Measurements from ENCODE around the gene VSIG2. TPM values are rescaled to one million over a fixed set of nuclear protein-coding genes. Genes with fewer than 3 reads are reported as not detected.

Gene VSIG2
- total RNA-seq, 2 experiments from 2014 or later = 0.25 TPM; not detected in 1

GRCh38 chr11:124700028-124700427 is 52.0 kb downstream of the VSIG2 start:
- POLR2A ChIA-PET = no interaction called here
- CTCF ChIA-PET = interaction anchor here (1.1 kb wide), 1 partner anchor 40 kb away, joined by 3 read pairs; the partner anchor contains the start of gene NRGN

DNA sequence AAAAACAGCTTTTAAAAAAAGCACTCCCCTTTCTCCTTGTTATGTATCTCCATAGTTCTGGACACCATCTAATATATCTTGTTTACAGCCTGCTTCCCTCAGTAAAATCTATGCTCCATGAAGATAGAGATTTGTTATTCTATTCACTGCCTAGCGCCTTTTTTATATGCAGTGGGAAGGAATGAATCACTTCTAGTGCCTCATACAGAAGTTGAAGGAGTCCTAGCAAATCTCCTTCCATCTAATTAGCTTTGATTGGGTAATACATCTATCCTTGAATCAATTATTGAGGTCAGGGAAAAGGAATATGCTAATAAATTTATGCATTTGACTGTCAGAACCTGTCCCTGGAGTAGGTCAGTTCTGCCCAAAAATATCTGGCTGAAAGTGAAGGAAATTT is 52.5 kb downstream of the VSIG2 start:
- CTCF ChIA-PET = interaction anchor here (0.6 kb wide), 1 partner anchor 808 kb away, joined by 3 read pairs; no protein-coding TSS in a partner anchor
- POLR2A ChIA-PET = no interaction called here

Other genes starting within 250 kb of the VSIG2 start
- gene OR8B12, start 208.6 kb downstream of the VSIG2 start, total RNA-seq = not detected
- gene OR8A1, start 182.3 kb downstream of the VSIG2 start, total RNA-seq = not detected
- gene PANX3, start 140.8 kb downstream of the VSIG2 start, total RNA-seq = not detected
- 10 to 100 TPM; 40.6 to 40.7 TPM for gene TBRG1, start 129.4 kb downstream of the VSIG2 start, total RNA-seq
- gene SIAE, start 78.5 kb downstream of the VSIG2 start, total RNA-seq = 1 to 10 TPM; 4.8 to 5.4 TPM
- 1 to 10 TPM; 3.8 to 4.3 TPM for gene SPA17, start 78.4 kb downstream of the VSIG2 start, total RNA-seq
- gene NRGN, start 12.3 kb downstream of the VSIG2 start, total RNA-seq = 1 to 10 TPM; 6.4 to 6.7 TPM
- gene ESAM, start 10.0 kb upstream of the VSIG2 start, total RNA-seq = under 1 TPM; 0.94 to 0.95 TPM
- gene MSANTD2, start 48.2 kb upstream of the VSIG2 start, total RNA-seq = 10 to 100 TPM in 1 of 2 experiments, 1 to 10 TPM in 1; 9.3 to 12.0 TPM
- 10 to 100 TPM; 10.3 to 11.8 TPM for gene ROBO3, start 113.2 kb upstream of the VSIG2 start, total RNA-seq
- gene ROBO4, start 145.6 kb upstream of the VSIG2 start, total RNA-seq = not detected
- not detected for gene HEPN1, start 167.0 kb upstream of the VSIG2 start, total RNA-seq
- not detected for gene HEPACAM, start 183.8 kb upstream of the VSIG2 start, total RNA-seq
- 1 to 10 TPM; 3.8 TPM for gene CCDC15, start 201.9 kb upstream of the VSIG2 start, total RNA-seq